GM19463 (cell line): Measurements from ENCODE around the gene ZSWIM3.
"Not testable (repeated sequence)": the region's sequence is repeated elsewhere in the genome, so short reads cannot be mapped to it uniquely, and the experiment has no call there.

ENCODE experiments used
- ATAC-seq: cut with Tn5 transposase; IDR thresholded peaks from one replicate; pipeline ENCODE4 v1.9.1; 2021; ENCODE audit warnings: mild to moderate bottlenecking, moderate library complexity; ENCODE audit not compliant: unreplicated experiment

Gene ZSWIM3

GRCh38 chr20:45859916-45860315, 2.5 kb downstream of the ZSWIM3 start:
- ATAC-seq: no peak

DNA sequence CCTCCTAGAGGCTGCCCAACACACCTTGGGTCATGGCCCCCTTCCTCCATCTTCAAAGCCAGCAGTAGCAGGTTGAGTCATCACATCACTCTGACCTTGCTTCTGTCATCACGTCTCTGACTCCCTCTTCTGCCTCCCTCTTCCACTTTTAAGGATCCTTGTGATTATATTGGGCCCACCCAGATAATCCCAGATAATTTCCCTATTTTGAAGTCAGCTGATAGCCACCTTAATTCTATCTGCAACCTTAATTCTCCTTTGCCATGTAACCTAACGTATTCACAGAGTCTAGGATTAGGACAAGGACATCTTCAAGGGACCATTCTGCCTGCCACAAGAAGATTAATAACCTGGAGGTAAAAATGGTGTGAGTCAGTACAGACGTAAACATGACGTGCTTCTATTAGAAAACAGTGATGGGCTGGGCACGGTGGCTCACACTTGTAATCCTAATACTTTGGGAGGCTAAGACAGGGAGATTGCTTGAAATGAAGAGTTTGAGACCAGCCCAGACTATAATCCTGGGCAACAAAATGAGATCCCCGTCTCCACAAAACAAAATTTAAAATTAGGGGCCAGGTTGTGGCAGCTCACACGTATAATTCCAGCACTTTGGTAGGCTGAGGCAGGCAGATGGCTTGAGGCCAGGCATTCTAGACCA, 3.3 kb downstream of the ZSWIM3 start:
- ATAC-seq: no peak

- no peak for ATAC-seq
These were observed 4.0 kb downstream of the ZSWIM3 start for GRCh38 chr20:45861221-45862075.

DNA sequence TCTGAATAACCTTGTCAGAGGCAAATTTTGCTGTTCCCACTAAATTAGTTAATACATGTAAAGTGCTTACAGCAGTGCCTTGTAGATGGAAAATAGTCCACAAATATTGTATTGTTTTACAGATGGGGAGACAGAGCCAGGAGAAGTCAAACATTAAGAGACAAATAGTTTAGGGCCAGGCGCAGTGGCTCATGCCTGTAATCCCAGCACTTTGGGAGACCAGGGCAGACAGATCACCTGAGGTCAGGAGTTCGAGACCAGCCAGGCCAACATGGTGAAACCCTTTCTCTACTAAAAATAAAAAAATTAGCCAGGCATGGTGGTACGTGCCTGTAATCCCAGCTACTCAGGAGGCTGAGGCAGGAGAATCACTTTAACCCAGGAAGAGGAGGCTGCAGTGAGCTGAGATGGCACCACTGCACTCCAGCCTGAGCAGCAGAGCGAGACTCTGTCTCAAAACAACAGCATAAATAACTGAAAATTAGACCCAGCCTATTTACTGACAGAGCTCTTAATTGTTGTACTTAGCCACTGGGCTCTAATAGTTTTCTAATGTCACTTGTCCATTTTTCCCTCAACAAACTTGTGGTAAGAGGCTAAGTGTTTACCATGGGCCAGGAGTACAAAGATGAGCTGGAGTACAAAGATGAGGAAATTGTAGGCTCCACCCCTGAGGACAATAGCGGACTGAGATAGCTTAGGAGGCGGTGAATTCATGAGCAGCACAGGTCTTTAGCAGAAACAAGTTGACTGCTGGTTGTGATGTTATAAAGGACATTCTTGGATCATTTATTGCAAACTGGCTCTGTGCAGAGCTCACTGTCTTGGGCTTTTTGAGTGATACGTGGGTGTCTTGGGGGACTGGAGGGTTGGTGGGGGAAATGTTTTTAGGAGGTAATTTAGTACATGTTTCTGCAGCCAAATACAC, 6.4 kb downstream of the ZSWIM3 start:
- ATAC-seq: no peak

DNA sequence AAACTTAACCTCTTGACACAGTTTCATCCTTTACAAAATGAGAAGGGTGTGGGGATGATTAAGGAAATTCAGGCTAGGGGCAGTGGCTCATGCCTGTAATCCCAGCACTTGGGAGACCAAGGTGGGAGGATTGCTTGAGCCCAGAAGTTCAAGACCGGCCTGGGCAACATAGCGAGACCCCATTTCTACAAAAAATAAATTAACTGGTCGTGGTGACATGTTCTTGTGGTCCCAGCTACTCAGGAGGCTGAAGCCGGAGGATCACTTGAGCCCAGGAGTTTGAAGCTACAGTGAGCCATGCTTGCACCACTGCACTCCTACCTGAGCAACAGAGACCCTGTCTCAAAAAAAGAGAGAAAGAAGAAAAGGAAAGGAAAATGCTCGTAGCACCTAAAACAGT, 9.0 kb downstream of the ZSWIM3 start:
- ATAC-seq: no peak

- no peak for ATAC-seq
These were observed 9.9 kb downstream of the ZSWIM3 start for GRCh38 chr20:45867136-45867818.

- ATAC-seq: no peak
These were observed 10.4 kb downstream of the ZSWIM3 start for GRCh38 chr20:45867819-45868176.

DNA sequence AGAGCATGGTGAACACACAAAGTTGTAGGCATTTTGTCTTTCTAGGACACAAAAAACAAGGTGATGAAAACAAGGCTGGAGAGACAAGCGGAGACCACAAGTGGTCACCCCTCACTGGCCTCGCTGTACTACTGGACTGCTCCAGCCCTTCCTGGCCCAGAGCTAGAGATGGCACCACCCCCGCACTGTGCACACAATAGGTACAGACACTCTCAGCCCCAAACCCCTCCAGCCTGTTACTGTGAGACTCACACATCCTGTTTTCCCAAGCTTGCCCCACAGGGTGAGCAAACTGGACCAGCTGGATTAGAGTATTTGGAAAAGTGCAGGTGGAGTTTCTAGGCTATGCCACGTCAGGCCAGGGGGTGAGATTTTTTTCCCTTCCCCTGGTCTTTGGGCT, 15.2 kb downstream of the ZSWIM3 start:
- no peak for ATAC-seq

DNA sequence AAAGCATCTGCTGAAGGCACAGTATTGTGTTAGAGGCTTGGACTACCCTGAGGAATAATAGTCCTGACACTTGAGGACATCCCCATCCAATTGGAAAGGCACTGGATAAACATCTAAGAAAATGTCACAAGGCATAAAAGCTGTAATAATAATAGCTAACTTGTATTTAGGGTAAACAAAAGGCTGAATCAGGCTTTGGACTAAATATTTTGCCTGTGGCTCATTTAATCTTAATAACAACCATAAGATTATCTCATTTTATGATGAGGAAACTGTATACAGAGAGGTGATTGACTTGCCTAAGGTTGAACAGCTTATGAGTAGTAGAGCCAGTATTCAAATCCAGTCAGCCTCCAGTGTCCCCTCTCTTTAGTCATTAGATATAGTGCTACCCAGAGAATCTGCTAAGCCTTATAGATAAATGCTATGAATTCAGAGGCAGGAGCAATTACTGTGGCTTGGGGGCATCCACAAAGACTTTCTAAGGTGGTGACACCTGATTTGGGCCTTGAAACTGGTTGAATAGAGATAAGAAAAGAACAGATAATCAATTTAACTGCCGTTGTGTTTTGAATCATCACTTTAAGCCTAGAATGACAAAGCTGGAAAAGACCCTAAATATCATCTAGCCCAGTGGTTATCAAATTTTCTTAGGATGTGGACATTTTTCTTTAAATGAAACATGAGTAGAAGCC, 16.1 kb downstream of the ZSWIM3 start:
- no peak for ATAC-seq

DNA sequence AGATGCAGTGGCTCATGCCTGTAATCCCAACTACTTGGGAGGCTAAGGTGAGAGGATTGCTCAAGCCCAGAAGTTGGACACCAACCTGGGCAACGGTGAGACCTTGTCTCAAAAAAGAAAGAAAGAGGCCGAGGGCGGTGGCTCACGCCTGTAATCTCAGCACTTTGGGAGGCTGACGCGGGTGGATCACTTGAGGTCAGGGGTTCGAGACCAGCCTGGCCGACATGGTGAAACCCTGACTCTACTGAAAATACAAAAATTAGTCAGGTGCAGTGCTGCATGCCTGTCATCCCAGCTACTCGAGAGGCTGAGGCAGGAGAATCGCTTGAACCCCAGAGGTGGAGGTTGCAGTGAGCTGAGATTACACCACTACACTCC, 16.7 kb downstream of the ZSWIM3 start:
- ATAC-seq: not testable (repeated sequence)

- ATAC-seq: no peak
These were observed 17.2 kb downstream of the ZSWIM3 start for GRCh38 chr20:45874576-45874975.

GRCh38 chr20:45878076-45878761, 20.8 kb downstream of the ZSWIM3 start:
- ATAC-seq: no peak

- peak; percentile 97 for ATAC-seq
These were observed 23.8 kb downstream of the ZSWIM3 start, which contains the start of gene ZSWIM1 for GRCh38 chr20:45880988-45881788. ZSWIM1 (plus strand) TSS chr20:45881227; CDS start chr20:45882593, 1,366 bp downstream.

DNA sequence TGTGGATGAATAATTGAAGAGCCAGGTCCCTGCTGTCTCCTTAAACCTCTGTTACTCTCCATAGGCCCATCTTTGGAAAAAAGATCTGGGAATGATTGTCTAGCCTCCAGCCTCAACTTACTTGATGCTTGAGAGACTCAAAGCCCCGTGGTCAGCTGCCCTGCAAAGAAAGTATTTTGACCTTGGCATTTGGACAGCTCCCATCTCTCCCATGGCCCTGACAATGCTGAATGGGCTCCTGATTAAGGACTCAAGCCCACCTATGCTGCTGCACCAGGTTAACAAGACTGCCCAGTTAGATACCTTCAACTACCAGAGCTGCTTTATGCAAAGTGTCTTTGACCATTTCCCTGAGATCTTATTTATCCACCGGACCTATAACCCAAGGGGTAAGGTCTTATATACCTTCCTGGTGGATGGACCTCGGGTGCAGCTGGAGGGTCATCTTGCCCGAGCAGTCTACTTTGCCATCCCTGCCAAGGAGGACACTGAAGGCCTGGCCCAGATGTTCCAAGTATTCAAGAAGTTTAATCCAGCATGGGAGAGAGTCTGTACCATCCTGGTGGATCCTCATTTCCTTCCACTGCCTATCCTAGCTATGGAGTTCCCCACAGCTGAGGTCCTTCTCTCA, 25.2 kb downstream of the ZSWIM3 start:
- no peak for ATAC-seq

DNA sequence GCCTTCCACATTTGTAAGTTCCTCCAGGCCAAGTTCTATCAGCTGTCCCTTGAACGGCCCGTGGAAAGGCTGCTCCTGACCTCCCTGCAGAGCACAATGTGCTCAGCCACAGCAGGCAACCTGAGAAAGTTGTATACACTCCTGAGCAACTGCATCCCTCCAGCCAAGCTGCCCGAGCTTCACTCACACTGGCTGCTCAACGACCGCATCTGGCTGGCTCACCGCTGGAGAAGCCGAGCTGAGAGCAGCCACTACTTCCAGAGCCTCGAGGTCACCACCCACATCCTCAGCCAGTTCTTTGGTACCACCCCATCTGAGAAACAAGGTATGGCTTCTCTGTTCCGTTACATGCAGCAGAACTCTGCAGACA, 25.7 kb downstream of the ZSWIM3 start:
- ATAC-seq: no peak

DNA sequence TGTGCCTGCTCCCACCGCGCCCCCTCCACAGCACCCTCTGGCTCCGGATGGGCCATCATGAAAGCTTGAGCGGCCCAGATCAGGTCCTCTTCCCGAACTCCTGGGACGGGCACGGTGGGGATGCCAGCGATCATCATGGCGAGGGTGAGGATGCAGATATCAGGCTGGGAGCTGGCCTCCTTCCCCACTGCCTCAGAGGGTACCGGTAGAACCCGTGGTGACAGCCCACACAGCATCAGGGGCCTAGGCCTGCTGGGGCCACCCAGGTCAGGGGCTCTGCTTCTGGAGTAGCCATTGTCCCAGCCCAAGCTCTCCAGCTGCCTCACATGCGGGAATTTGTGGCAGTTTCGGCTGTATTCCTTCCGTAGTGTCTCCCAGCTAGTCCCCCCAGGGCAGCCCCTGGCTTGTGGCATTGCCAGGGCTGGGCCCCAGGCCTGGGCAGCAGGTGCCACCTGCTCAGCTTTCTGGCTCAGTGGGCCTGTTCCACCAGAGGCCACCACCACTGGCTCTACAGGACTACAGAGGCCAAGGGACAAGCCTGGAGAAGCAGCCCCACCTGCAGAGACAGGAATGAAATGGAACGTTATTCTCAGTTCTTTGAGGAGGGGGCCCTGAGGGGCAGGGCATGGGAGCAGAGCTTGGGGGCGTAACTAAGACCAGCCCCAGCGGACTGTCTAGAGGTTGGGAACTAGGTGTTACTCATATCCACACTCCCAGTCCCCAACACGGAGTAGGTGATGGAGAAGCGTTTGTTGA, 29.4 kb downstream of the ZSWIM3 start:
- no peak for ATAC-seq

GRCh38 chr20:45887346-45887715, 29.9 kb downstream of the ZSWIM3 start, which contains the start of gene SPATA25:
SPATA25 (minus strand) TSS chr20:45887622; CDS start chr20:45887590, 32 bp downstream.
- ATAC-seq: no peak

GRCh38 chr20:45888681-45889080, 31.3 kb downstream of the ZSWIM3 start:
- no peak for ATAC-seq
